ENCODE measurements around the gene EPN2.
"Not testable (repeated sequence)": the region's sequence is repeated elsewhere in the genome, so short reads cannot be mapped to it uniquely, and the experiment has no call there.

EPN2 gene

DNA sequence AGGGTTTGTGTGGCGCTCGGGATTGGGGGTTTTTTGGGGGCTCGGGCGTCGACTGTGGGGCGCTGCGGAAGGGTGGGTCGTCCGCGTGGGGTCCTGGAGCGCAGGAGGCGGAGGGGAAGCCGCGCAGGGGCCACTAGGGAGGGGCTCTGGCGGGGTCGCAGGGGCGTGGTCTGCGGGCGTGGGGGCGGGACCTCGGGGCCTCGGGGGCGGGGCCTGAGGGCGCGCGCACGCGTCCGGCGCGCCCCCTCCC, at the start of gene EPN2:
Gene EPN2 (plus strand): TSS at position 228 of the 250 bp plus-strand sequence. CDS start 45,754 bp downstream, outside the sequence.
- peak; percentile 28 to 51 (median 32) for DNase-seq (ENCODE audit: low read depth in 4 of 4, low spot score in 1 of 4)

DNA sequence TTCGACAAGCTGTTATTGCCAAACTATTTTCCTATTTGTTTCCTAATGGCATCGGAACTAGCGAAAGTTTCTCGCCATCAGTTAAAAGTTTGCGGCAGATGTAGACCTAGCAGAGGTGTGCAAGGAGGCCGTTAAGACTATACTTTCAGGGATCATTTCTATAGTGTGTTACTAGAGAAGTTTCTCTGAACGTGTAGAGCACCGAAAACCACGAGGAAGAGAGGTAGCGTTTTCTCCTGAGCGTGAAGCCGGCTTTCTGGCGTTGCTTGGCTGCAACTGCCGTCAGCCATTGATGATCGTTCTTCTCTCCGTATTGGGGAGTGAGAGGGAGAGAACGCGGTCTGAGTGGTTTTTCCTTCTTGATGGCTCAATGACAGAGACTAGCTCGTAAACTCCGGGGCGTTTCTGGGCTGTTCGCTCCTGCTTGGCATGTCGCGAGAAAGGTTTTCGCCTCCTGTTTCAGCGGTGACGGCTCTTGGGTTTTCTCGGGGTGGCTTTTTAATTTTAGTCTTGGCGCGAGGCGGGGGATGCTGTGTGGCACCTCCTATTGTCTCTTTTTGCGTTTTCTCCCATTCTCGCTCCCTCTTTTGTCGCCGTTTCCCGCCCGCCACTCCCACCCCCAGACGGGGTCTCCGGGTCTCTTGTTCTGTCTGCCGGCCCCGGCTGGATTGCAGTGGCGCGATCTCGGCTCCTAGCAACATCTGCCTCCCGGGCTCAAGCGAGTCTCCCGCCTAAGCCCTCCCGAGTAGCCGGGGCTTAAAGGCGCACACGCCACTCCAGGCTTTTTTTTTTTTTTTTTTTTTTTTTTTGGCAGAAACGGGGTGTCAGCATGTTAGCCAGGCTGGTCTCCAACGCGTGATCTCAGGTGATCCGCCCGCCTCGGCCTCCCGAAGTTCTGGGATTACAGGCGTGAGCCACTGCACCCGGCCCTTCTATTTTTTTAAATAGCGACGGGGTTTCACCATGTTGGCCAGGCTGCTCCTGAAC, 49.0 kb upstream of the EPN2 start:
- DNase-seq (ENCODE audit: low read depth in 4 of 4, low spot score in 1 of 4) = not testable (repeated sequence)

DNA sequence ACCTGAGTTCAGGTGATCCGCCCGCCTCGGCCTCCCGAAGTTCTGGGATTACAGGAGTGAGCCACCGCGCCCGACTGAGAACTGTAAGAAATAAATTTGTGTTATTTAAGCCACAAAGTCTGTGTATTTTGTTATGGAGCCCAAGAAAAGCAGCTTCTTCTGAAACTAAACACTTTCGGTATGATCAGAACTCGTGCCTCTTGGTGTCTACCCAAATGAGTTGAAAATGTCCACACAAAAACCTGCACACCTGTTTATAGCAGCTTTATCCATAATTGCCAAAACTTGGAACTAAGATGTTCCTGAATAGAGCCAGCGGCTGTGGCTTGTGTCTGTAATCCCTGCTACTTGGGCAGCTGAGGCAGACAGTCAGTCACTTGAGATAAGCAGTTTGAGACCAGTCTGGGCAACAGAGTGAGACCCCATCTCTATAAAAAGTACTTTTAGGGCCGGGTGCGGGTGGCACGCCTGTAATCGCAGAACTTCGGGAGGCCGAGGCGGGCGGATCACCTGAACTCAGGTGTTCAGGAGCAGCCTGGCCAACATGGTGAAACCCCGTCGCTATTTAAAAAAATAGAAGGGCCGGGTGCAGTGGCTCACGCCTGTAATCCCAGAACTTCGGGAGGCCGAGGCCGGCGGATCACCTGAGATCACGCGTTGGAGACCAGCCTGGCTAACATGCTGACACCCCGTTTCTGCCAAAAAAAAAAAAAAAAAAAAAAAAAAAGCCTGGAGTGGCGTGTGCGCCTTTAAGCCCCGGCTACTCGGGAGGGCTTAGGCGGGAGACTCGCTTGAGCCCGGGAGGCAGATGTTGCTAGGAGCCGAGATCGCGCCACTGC, 48.1 kb upstream of the EPN2 start:
- DNase-seq (ENCODE audit: low read depth in 4 of 4, low spot score in 1 of 4) = not testable (repeated sequence)

DNA sequence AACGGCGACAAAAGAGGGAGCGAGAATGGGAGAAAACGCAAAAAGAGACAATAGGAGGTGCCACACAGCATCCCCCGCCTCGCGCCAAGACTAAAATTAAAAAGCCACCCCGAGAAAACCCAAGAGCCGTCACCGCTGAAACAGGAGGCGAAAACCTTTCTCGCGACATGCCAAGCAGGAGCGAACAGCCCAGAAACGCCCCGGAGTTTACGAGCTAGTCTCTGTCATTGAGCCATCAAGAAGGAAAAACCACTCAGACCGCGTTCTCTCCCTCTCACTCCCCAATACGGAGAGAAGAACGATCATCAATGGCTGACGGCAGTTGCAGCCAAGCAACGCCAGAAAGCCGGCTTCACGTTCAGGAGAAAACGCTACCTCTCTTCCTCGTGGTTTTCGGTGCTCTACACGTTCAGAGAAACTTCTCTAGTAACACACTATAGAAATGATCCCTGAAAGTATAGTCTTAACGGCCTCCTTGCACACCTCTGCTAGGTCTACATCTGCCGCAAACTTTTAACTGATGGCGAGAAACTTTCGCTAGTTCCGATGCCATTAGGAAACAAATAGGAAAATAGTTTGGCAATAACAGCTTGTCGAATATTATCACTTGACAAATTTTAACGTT, 47.3 kb upstream of the EPN2 start:
- DNase-seq (ENCODE audit: low read depth in 4 of 4, low spot score in 1 of 4) = not testable (repeated sequence)

DNA sequence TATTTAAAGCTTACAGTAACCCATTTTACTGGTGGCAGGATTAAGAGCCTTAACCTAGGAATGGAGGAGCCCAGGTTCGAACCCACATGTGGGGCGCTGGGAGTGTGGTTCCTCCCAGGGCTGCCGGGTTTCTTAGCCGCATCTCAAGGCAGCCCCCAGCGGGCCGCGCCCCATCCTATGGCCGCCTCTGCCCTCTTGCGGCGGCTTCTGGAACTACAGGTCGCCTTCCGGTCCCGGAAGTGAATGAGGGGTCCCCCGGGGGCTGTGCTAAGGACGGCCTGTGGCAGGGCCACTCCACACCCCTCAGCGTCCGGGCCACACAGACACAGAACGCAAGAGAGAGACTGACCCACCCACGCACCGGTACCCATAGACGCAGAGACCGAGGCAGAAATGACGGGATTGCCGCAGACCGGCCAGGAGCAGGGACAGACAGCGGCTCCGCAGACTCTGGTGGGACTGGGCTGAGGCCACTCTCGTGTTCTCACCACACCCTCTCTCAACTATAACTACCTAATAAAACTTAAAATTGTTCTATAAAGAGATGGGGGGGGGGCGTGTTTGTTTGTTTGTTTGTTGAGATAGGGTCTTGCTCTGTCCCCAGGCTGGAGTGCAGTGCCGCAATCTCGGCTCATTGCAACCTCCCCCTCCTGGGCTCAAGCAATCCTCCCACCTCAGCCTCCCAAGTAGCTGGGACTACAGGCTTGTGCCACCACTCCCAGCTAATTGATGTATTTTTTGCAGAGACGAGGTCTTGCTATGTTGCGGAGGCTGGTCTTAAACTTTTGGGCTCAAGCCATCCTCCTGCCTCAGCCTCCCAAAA, 40.6 kb upstream of the EPN2 start:
- DNase-seq (ENCODE audit: low read depth in 4 of 4, low spot score in 1 of 4) = peak in 1 of 4 experiments; percentile 2

DNA sequence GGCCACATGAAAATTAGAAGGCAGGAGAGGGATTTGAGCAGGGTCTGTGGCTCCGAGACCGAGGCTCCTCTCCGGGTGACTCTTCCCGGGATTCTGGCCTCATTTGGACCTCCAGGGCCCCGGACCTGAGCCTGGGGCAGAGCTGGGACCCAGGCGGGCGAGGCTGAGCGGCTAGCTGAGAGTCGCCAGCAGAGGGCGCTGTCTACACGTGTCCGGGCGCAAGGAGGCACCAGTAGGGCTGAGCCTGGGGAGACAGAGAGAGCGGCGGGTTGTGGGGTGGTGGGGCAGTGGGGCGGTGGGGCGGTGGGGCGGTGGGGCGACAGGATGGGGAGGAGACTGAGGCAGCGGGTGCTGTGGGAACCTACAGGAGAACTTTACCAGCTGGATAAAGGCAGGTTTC, 34.7 kb upstream of the EPN2 start:
- not testable (repeated sequence) for DNase-seq (ENCODE audit: low read depth in 4 of 4, low spot score in 1 of 4)

DNA sequence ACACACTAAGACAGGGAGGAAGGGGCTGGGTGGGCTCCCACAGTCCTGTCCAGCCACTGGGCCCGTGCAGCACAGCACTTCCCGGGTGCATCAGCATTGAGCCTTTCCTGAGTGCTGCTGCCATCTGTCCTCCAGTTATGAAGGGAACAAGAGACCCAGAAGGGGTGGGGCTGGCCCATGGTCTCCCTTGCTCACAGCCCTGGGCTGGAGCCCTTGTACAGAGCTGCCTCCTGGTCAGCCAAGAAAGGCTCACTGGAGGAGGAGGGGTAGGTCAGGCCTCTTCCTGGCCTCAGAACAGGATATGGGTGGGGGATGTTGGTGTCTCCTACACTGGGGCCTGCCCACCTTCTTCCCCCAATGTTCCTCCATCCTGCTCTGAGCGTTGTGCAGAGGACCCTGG, 33.7 kb upstream of the EPN2 start:
- not testable (repeated sequence) for DNase-seq (ENCODE audit: low read depth in 4 of 4, low spot score in 1 of 4)

DNA sequence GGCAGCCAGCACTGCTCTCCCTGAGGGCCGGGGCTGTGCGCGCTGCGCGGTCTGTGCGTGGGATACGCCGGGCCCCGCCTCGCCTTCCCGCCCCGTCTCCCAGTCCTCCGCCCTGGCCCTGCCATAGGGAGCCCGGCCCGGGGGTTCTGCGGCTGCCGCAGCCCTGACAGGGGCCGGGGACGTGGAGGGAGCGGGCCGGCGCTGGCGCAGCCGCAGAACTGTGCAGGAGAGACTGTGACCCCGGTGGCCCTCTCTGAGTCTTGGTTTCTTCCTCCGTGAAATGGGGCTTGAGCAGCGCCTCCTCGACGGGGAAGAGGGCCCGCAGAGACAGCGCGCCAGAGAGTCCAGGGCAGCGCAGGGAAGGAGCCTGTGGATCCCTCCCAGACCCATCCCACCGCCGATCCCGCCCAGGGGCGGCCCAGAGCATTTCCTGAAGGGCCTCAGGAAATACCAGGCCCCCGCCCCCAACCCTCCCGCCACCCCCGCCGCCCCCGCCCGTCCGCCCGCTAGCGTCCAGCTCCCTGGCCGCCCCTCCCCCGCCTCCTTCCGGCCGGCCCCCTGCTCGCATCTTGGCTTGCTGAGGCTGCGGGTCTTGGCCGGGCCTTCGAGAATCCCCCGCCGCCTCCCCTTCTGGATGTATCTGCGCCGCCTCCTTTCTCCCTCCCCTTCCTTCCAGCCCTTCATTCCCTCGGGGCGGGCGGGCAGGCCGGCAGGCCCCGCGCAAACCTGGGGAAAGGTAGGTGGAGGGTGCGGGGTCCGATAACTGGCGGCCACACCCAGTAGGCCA, 21.9 kb upstream of the EPN2 start:
- DNase-seq (ENCODE audit: low read depth in 4 of 4, low spot score in 1 of 4) = not testable (repeated sequence)

DNA sequence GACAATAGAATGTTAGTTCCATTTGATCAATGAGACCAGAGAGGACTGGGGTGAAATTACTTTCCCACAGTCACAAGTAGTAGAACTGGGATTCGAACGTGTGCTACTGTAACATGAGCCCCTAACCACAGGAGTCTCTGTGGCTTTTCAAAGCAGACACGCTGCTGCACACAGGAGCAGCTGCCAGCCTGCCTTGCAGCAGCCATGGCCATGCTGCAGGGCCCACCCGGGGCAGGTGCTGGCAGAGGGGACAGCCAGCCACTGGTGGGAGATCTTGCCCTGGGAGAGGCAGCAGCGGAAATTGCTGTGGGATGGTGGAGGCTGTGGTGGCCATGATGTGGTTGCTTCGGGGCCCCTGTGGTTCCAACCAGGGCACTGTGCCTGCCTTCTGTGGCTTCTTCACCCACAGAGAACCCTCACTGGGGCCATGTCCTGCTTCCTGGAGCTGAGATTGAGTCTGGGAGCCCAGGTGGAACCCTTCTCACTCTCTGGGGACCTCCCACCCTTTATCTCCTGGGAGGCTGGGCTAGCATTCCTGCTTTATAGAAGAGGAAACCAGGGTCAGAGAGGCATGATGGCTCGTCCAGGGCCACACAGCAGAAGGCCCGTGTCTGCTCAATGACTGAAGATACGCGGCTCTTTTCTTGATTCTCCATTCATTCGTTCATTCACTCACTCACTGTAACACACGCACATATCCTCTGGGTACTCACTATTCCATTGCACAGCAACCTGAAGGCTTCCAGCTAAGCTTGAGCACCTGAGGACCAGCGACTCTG, 20.8 kb upstream of the EPN2 start:
- not testable (repeated sequence) for DNase-seq (ENCODE audit: low read depth in 4 of 4, low spot score in 1 of 4)

DNA sequence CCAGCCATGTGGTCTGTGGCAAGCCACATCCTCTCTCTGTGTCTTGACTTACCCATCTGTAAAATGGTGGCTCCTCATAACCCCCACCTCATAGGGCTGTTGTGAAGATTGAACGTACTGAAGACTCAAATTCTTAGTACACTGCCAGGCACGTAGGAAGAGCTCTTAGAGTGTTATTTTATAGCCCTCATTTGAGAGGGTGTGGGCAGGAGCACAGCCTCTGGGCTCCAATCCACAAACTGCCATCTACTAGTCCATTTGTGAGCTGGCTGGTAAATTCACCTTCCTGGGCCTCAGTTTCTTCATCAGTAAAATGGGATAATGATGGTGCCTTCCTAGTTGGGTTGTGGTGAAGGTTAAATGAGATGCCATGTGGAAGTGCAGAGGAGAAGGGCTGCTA, 18.3 kb upstream of the EPN2 start:
- not testable (repeated sequence) for DNase-seq (ENCODE audit: low read depth in 4 of 4, low spot score in 1 of 4)

DNA sequence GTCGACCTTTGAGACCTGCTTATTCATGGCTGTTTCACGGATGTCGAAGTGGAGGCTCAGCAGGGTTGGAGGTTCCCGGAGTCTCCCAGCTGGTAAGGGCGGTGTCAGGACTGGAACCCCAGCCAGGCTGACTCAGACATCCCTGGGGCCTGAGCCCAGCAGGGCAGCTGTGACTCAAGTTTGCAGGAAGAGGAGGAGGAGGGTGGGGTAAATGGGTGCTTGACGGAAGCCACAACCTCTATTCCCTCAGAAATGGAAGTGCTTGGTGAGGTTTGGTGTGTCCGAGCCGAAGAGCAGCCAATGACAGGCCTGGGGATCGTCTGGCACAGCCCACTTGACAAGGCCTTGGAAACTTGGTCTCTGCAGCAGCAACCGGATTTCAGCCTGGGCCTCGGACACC, 17.8 kb upstream of the EPN2 start:
- not testable (repeated sequence) for DNase-seq (ENCODE audit: low read depth in 4 of 4, low spot score in 1 of 4)

DNA sequence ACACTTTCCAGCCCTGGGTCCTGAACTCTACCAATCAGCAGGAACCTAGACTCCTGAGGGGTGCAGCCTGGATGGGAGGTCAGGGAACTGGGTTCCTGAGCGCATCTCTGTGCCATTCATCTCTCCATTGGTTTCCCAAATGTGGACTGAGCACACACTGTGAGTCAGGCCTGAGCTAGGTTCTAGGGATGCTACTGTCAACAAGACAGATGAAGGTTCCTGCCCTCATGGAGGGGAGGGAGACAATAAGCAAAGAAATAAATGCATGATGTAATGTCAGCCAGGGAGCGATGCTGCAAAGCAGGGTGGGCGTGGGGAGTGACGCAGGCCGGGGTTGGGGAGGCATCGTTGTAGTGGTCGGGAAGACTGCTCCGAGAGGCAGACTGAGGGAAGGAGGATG, 17.0 kb upstream of the EPN2 start:
- not testable (repeated sequence) for DNase-seq (ENCODE audit: low read depth in 4 of 4, low spot score in 1 of 4)

DNA sequence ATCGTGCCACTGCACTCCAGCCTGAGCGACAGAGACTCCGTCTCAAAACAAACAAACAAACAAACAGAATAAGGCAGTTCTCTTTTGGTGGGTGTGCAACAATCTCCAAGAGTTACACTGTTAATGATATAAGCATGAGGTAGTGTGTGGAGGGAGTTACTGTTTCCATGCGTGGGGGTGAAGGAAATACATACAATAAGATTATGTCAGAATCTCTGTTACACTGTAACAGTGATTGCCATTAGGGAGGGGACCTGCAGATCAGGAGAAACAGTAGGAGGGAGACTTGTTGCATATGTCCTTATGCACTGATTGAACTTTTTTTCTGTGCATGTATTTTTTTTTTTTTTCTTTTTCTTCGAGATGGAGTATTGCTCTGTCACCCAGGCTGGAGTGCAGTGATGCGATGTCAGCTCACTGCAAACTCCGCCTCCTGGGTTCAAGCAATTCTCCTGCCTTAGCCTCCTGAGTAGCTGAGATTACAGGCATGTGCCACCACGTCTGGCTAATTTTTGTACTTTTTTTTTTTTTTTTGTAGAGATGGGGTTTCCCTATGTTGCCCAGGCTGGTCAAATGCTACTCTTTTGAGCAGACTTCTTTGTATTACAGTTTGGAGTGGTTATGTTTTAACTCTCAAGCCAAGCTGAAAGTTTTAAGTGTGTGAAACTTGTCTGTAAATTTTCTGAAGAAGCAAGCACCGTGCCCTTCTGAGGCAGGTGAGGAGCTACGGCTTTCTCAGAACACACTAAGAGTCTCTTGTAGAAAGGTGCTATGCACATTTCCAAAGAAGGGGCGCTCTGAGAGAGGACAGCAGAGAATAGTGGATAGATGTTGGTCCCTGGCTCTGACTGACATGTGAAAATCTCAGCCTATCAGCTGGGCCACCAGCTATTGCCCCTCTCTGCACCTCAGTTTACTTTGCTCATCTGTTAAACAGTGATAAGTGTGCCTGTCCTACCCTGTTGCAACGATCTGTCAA, 10.3 kb upstream of the EPN2 start:
- not testable (repeated sequence) for DNase-seq (ENCODE audit: low read depth in 4 of 4, low spot score in 1 of 4)

DNA sequence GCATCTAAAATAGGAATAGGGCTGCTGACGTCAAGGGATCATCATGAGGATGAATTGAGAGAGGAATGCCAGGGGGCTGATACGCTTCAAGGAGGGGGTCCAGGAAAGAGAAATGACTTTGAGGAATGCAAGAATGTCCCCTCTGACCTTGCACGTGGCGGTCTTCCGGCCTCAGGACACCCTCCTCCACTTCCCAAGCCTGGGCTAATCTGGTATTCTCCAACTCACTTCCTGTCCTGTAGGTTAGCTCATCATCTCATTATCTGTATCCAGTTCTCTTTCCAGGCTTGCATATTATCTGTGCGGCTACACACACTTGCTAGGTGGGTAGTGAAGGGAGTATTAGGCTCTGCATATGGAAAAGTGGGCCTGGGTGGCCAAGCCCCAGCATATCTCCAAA, 2.5 kb upstream of the EPN2 start:
- not testable (repeated sequence) for DNase-seq (ENCODE audit: low read depth in 4 of 4, low spot score in 1 of 4)

DNA sequence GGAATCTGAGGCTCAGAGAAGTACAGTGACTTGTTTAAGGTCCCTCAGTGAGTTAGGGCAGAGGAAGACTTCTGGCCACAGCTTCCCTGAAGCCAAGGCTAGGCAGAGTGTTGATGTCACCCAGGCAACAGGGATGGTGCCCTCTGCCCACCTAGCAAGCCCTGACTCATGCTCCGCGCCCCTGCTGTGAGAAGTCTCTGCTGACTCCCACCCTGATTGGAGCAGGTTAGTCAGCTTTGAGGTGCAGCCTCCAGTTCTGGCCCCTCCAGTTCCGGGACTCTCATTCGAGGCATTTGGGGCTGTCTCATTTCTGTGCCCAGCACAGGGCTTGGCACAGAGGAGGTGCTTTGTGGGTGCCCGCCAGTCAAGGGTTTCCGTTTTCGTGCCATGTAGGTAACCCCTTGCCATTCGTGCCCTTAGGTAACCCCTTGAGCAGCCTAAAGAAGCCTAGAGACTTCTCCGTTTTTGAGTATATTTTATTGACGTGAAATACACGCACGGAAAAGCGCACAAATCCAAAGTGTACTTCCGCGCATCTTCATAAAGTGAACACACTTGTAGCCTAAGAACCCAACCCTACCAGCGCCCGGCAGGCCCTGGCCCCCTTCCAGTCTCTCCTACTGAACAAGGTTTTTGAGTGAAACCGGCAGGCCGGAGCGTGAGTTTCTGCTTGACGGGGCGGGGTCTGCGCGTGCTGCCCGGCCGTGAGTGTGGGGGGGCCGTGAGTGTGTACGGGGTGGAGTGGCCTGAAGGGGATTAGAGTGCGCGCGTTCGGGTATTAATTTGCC, 621 bp upstream of the EPN2 start:
- DNase-seq (ENCODE audit: low read depth in 4 of 4, low spot score in 1 of 4) = not testable (repeated sequence)

DNA sequence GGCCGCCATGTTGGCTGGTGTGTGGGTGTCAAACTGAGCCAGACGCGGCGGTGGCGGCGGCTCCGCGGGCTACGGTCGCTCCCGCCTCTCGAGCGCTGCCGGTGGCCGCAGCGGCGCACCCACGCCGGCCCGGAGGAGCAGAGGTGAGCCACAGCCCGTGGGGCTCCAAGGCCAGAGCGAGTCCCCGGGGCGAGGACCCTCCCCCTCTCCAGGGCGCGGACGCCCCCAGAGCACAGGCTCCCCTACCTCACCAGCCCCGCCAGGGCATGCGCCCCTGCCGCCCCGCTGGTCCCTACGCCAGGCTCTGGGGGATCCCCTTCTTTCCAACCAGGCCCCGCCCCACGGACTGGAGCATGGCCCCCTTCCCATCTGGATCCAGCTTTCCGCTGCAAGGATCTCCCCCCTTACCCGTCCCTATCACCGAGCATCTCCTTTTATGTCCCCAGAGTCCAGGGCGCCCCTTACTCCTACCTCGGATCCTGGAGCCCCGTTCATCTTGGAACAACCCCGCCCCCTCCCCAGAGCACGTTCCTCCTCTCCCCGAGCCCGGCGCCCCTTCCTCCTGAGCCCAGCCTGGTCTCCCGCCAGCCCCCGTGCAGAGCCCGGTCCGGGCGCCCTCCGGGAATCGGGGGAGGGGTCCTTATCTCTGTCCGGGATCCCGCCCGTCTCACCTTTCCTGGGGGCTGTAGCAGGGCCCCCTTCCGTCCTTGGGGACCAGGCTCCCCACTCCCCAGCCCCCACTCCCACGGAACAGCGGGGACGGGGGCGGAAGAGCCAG, 412 bp downstream of the EPN2 start:
- DNase-seq (ENCODE audit: low read depth in 4 of 4, low spot score in 1 of 4) = peak in 2 of 4 experiments; percentile 25
